Measurements from ENCODE around the gene UBAC1. TPM values are rescaled to one million over a fixed set of nuclear protein-coding genes. Genes with fewer than 3 reads are reported as not detected.

The UBAC1 gene, protein sequence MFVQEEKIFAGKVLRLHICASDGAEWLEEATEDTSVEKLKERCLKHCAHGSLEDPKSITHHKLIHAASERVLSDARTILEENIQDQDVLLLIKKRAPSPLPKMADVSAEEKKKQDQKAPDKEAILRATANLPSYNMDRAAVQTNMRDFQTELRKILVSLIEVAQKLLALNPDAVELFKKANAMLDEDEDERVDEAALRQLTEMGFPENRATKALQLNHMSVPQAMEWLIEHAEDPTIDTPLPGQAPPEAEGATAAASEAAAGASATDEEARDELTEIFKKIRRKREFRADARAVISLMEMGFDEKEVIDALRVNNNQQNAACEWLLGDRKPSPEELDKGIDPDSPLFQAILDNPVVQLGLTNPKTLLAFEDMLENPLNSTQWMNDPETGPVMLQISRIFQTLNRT
- total RNA-seq = 36.1 and 38.5 TPM in 2 replicates

DNA sequence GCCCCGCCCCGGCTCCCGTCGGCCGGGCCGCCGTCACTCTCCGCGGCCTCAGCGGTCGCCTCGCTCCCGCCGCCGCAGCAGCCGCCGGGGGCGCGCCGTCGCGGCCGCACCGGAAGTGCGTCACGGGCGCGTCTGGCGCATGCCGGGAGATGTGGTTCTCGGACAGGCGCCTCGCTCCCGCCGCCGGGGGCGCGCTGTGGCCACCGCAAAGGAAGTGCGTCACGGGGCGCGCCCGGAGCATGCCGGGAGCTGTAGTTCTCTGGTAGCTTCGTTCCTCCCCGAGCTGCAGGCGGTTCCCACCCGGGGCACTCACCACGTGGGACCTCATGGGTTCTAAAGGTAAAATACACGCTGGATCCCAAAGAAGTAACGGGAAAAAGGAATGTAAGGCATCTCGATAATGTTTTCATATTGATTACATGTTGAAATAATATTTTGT is at the start of gene UBAC1:
Gene UBAC1 (minus strand): TSS at position 97 of the 439 bp plus-strand sequence. CDS start 211 bp downstream, outside the sequence.
- FAIRE-seq (no peak), DNase-seq (ENCODE audit: low read depth) (peak; percentile 82)
- Histone ChIP-seq H3K36me3 (ENCODE audit: control insufficient read depth, insufficient read depth, low read length) (peaks cover under 1% of the 10 kb centered on the region), H3K27me3 (ENCODE audit: control insufficient read depth, insufficient read depth, low read length) (no peaks in the 10 kb centered on the region), H3K4me3 (ENCODE audit: low read depth, low read length) (peak within 1 kb of the TSS; percentile 85)
- TF ChIP-seq, protein P1, sequence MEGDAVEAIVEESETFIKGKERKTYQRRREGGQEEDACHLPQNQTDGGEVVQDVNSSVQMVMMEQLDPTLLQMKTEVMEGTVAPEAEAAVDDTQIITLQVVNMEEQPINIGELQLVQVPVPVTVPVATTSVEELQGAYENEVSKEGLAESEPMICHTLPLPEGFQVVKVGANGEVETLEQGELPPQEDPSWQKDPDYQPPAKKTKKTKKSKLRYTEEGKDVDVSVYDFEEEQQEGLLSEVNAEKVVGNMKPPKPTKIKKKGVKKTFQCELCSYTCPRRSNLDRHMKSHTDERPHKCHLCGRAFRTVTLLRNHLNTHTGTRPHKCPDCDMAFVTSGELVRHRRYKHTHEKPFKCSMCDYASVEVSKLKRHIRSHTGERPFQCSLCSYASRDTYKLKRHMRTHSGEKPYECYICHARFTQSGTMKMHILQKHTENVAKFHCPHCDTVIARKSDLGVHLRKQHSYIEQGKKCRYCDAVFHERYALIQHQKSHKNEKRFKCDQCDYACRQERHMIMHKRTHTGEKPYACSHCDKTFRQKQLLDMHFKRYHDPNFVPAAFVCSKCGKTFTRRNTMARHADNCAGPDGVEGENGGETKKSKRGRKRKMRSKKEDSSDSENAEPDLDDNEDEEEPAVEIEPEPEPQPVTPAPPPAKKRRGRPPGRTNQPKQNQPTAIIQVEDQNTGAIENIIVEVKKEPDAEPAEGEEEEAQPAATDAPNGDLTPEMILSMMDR (IDR thresholded peaks at IDR 0.05; ENCODE audit: insufficient read depth, low read length, severe bottlenecking) = peak; percentile 51

DNA sequence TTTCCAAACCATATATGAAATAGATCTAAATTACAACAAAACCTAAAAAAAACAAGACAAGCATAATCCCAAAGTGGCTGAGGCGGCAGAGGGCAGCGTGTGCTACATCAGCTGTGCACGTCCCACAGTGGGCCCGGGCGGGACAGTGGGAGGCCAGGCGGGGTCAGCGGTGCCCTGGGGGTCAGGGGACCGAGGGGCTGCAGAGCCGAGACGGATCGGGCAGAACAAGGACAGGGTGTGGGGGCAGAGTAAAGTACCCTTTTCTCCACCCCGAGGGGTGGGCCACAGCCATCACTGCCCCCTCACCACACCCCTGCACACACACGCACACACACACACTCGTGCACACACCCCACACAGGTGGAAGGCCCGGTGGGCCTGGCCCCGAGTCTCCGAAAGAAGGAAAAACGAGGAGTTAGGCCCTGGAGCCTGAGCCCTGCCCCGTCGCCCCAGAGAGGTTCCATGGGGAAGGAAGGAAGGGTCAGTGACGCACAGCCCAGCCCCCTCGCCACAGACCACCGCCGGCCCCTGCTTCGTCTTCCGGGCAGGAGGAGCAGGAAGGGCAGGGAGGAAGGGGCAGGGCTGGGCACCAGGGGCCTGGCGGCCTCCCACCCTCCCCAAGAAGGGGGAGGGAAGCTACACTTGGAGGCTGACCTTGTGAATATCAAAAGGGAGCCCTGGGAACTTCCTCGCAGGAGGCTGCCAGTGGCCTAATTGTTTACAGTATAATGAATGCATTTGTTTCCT is 49.6 kb upstream of the UBAC1 start:
- no peaks in the 10 kb centered on the region for H3K27me3 ChIP-seq (ENCODE audit: control insufficient read depth, insufficient read depth, low read length)
- FAIRE-seq = no peak
- H3K4me3 ChIP-seq (ENCODE audit: low read depth, low read length) = no peak overlapping the region
- DNase-seq (ENCODE audit: low read depth) = no peak
- TF ChIP-seq, protein P1 (IDR thresholded peaks at IDR 0.05; ENCODE audit: insufficient read depth, low read length, severe bottlenecking) = no peak
- H3K36me3 ChIP-seq (ENCODE audit: control insufficient read depth, insufficient read depth, low read length) = peaks cover 19% of the 10 kb centered on the region

- Histone ChIP-seq H3K4me3 (ENCODE audit: low read depth, low read length) (no peak overlapping the region), H3K36me3 (ENCODE audit: control insufficient read depth, insufficient read depth, low read length) (peaks cover 17% of the 10 kb centered on the region), H3K27me3 (ENCODE audit: control insufficient read depth, insufficient read depth, low read length) (no peaks in the 10 kb centered on the region)
- FAIRE-seq (no peak), DNase-seq (ENCODE audit: low read depth) (no peak)
- TF ChIP-seq, protein P1 (IDR thresholded peaks at IDR 0.05; ENCODE audit: insufficient read depth, low read length, severe bottlenecking) = no peak
These were observed 49.0 kb upstream of the UBAC1 start for GRCh38 chr9:136010176-136010575.

GRCh38 chr9:136009516-136009915 is 48.3 kb upstream of the UBAC1 start:
- H3K36me3 ChIP-seq (ENCODE audit: control insufficient read depth, insufficient read depth, low read length) = peaks cover 17% of the 10 kb centered on the region
- DNase-seq (ENCODE audit: low read depth) (no peak), FAIRE-seq (no peak)
- TF ChIP-seq, protein P1 (IDR thresholded peaks at IDR 0.05; ENCODE audit: insufficient read depth, low read length, severe bottlenecking) = no peak
- no peak overlapping the region for H3K4me3 ChIP-seq (ENCODE audit: low read depth, low read length)
- H3K27me3 ChIP-seq (ENCODE audit: control insufficient read depth, insufficient read depth, low read length) = no peaks in the 10 kb centered on the region

DNA sequence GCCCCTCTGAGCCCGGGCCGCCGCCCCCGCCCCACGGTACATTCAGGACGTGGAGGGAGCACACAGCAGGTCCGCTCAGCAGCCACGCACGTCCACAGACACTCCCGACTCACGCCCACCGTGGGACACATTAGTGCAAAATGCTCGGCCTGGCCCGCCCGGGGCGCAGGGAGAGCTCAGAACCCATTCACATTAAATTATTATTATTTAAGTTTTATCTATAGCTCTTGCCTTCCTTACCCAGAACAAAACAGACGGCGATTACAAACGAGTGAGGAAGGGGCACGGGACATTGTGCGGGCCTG is 47.5 kb upstream of the UBAC1 start:
- Histone ChIP-seq H3K4me3 (ENCODE audit: low read depth, low read length) (no peak overlapping the region), H3K36me3 (ENCODE audit: control insufficient read depth, insufficient read depth, low read length) (peaks cover 15% of the 10 kb centered on the region), H3K27me3 (ENCODE audit: control insufficient read depth, insufficient read depth, low read length) (no peaks in the 10 kb centered on the region)
- TF ChIP-seq, protein P1 (IDR thresholded peaks at IDR 0.05; ENCODE audit: insufficient read depth, low read length, severe bottlenecking) = no peak
- FAIRE-seq (no peak), DNase-seq (ENCODE audit: low read depth) (no peak)
